Stimulated activated CD8-positive, alpha-beta memory T cell treated with anti-CD3 and anti-CD28 coated beads, Interleukin-12 subunit alpha, Interleukin-12 subunit beta, amount 100 ng/mL, for 24 hours (primary cell): ENCODE results near the gene PPIAL4G.
"Not testable (repeated sequence)": the region's sequence is repeated elsewhere in the genome, so short reads cannot be mapped to it uniquely, and the experiment has no call there.

Experiments
- DNase-seq: peaks from one replicate; pipeline ENCODE4 v3.0.0-alpha.2; 2020; ENCODE audit errors: extremely low read depth

The PPIAL4G gene

DNA sequence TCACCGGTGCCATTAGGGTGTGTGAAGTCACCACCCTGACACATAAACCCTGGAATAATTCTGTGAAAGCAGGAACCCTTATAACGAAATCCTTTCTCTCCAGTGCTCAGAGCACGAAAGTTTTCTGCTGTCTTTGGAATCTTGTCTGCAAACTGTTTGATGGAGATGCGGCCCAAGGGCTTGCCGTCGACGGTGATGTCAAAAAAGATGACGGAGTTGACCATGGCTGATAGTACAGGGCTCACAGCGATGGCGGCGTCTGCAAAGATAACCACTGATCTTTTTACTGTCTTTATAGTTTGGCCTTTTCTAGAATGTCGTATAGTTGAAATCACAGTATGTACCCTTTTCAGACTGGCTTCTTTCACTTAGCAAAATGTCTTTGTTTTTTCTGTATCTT, at the start of gene PPIAL4G:
PPIAL4G (minus strand) TSS at position 274 of the 400 bp plus-strand sequence; CDS start at position 224, 50 bp downstream.
- DNase-seq: not testable (repeated sequence)

DNA sequence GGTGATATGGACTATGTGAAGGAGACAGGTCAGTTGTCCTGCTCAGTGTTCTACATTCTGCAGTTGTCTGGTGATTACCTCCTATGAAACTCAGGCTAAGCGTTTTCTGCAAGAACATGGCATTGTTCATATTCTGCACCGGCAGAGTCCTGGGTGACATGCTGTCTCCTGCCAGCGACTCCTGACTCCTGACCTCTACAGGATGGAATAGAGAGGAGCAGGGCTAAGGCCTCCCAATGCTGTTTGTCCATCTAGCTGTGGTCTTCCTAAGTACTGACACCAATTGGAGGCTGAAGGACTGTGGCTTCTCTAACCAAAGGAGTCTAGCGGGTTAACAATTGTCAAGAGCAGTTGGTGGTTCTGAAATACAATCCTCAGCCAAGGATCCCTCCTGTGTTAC, 49.1 kb upstream of the PPIAL4G start:
- not testable (repeated sequence) for DNase-seq

DNA sequence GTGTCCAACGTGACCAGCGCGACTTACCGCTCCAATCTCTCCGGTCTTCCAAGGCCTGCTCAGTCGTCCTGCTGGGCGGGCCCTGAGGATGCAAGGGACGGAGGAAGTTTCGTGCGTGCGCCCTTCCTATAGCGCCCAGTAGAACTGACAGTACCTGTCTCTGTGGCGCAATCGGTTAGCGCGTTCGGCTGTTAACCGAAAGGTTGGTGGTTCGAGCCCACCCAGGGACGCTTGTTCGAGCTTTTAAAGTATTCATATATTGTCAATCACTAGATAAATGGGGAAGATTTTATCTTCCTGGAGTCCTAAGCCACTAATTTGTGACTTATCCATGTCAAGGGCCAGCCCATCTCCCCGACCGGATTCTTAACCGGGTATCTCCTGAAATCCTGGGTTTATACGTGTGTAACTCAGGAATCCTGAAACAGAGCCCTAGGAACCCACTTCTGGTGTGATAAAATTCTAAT, 46.0 kb upstream of the PPIAL4G start:
- peak; percentile 31 for DNase-seq

DNA sequence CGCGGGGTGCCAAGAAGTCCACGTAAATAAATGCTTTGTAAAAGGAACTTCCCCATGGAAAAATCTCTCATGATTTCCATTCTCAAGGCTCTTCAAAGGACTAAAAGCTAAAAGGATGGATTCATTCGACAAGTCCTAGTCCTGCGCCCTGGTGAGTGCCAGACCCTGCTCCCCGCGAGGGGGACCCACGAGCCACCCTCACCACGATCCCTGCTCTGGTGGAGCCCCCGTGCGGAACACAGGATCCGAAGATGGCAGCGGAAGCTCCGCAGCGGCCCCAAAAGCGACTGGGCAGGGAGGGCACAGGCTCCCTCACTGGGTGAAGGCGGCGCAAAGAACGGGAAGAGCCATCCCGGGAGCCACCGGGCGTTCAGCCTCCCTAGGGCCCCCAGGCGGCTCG, 45.5 kb upstream of the PPIAL4G start:
- DNase-seq: not testable (repeated sequence)

DNA sequence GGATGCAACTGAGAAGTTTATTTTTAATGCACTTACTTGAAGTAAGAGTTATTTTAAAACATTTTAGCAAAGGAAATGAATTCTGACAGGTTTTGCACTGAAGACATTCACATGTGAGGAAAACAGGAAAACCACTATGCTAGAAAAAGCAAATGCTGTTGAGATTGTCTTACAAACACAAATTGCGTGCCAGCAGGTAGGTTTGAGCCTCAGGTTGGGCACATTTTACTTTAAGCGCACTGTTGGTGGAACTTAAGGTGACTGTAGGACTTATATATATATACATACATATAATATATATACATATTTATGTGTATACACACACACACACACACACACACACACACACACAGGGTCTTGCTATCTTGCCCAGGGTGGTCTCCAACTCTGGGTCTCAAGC, 43.5 kb upstream of the PPIAL4G start:
- DNase-seq: not testable (repeated sequence)

DNA sequence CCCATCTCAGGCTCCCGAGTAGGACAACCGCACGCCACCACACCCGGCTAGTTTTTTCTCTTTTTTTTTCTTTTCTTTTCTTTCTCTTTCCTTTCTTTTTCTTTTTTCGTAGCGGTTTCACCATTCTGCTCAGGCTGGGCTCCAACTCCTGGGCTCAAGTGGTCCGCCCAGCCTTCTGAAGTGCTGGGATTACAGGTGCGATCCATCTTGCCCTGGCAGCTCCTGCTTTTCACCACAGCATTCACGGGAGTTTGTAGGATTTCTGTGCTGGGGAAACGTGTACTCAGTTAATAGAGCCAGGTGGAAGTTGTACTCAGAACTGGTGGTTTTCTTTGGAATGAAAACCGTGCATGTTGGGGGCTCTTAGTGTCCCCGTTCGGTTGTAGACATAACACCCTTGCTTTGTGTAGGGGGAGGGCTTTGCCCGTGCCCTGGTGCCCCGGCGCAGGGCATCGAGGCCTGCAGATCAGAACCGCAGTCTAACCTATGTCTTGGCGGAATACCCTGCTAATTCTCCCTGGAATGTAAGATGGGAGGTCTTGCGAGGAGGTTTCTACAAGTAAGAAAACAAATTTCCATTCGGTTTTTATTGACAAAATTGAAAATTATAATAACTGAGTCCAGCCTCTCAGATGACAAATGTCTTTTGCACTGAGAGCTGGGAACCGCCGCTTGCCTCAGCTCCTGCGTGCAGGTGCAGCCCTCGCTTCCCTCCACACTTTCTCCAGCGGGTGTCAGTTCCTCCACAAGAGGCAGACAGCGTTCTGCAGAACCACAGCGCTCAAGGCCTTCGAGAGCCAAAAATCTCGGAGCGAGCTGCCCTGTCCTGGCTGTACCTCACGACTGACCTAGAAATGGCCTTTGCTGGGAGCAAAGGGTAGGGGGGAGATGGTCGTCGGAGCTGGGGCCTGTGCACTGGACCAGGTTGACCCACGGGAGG, 40.4 kb upstream of the PPIAL4G start:
- not testable (repeated sequence) for DNase-seq

DNA sequence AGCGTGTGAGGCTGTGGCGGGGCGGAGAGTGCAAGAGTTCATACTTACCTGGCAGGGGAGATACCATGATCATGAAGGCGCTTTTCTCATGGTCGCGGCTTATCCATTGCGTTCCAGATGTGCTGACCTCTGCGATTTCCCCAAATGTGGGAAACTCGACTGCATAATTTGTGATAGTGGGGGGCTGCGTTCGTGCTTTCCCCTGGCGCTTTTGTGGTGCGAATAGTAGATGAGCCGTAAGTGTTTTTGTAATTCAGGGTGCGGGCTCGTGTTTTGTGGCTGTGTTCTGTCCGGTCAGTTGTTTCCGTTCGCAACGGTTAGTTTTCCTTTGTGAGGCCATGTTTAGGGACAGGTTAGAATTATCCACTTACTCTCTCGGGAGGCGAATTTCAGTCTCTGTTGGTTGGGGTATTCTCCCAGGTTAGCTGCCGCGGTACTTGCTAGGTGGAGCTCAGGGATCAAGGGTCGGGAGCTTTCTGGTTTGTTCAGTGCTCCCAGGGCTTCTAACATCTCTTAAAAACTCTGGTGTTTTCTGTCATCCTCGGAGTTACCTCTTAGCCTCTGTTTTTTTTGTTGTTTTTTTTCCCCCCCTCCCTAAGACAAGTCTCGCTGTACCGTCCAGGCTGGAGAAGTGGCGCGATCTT, 39.6 kb upstream of the PPIAL4G start:
- peak; percentile 78 for DNase-seq

DNA sequence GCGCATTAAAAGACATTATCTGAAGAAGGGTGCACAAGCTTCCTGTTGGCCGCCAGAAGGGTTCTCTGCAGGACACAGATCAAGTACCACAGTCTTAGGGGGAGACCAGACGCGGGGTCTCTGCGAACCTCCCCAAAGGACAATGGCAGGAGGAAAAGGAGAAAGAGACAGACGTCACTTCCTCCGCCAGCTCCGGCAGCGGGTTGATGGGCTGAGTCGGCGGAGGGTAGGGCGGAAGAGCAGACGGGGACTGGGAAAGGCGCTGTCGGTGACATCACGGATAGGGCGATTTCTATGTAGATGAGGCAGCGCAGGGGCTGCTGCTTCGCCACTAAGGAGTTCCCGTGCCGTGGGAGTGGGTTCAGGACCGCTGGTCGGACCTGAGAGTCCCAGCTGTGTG, 39.0 kb upstream of the PPIAL4G start:
- peak; percentile 64 for DNase-seq

DNA sequence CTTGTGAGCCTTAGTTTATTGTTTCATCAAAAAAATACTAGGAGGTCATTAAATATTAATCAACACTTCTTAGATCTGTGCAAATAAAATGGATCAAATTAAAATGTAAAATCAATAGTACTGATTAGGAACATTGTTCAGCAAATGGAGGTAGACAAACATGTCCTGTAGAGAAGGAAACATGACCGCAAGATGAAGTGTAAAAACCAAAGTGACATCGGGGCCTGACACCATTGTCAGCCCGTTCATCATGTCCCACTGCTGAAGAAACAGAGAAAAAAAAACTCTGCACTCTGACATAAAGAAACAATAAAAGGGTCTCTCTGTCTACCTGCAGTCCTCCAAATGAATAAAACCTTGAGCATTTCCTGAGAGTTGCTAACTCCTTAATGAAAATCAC, 31.2 kb upstream of the PPIAL4G start:
- DNase-seq: not testable (repeated sequence)

DNA sequence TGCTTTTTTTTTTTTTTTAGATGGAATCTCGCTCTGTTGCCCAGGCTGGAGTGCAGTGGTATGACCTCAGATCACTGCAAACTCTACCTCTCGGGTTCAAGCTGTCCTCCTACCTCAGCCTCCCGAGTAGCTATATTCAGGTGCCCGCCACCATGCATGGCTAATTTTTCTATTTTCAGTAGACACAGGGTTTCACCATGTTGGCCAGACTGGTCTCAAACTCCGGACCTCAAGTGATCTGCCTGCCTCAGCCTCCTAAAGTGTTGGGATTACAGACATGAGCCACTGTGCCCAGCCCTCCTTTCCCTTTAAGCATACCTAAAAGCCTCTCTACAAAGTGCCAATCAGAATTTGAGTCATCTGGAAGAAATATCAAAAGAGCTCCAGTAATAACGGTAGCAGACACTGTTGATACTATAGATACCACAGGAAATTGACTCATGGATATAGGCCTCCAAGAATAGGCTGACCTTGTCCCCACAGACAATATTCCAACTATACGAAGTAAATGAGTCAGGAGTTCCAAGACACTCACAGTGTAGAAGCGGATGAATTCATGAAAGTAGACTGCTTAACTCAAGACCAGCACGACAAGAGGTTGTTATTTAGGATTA, 29.6 kb upstream of the PPIAL4G start:
- DNase-seq: not testable (repeated sequence)

DNA sequence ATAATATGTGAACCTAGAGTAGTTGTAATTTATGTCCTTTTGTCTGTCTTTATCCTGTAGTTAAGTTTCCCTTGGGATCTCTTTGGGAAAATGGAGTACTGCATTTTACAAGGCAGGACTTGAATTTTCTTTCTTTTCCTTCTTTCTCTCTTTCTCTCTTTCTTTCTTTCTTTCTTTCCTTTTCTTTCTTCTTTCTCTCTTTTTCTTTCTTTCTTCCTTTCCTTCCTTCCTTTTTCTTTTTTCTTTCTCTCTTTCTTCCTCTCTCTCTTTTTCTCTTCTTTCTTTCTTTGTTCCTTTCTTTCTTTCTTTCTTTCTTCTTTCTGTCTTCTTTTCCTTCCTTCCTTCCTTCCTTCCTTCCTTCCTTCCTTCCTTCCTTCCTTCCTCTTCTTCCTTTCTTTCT, 10.8 kb upstream of the PPIAL4G start:
- DNase-seq: not testable (repeated sequence)

DNA sequence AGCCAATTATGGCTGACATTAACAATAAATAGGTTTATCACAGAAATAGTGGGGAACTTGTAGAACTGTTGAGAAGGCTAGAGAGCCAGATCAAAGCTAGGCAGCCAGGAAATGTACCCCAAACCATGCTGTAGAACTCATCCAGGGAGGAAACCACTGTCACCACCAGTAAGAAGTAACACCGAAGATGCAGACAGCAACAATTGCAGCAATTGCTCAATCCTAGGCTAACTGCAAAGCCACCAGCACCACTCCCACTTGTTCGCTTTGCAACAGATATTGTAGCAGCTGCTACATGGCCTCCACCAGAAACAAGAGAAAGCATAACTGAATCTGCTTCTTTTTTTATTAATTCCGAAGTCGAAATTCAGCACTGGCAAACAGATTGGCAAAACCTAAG, 2.0 kb downstream of the PPIAL4G start:
- DNase-seq: not testable (repeated sequence)

DNA sequence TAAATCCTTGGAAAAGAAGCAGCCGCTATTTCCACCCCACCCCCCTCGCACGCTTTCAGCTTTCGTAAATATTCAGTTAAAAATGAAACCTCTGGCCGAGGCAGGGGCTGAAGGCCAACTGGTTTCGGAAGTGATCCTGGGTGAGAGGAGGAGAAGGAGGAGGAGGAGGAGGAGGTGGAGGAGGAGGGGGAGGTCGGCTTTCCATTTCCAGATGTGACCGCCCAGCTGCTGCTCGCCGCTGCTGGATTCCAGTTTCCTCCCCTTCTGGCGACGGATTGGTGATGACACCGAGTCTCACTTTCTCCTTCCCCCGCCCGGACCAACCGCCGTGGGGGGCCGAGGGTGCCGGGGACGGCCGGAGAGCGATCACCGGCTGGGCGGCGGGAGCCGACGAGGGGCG, 23.4 kb downstream of the PPIAL4G start:
- not testable (repeated sequence) for DNase-seq

DNA sequence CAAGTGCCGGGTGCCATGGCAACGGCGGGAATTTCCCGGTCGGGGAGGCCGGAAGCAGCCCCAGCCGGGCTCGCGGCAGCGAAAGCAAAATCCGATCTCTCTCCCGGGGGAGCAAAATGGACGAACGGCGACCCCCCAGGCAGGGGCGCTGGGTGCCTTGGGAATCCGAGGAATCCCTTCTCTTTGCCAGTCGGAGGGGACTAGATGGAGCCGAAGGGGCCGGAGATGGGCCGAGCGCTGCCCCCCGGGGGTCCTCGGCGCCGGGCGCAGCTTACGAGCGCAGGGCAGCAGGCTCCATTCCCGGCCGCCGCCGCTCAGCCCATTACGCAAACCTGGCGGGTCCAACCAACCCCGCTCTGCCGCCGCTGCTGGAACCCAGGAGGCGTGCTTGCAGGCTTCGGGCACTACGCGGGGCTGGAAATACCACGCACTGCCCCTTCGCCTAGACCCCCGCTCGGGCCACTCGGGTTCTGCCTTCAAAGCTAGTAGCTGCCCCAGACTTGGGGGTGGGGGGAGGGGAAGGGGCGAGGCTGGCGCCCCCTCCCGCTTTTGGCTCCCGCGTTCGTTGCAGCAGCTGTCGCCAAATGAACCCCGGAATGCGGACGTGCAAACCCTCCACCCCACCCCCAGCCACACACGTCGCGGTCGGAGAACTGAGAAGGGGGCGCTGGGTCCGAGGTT, 24.1 kb downstream of the PPIAL4G start:
- not testable (repeated sequence) for DNase-seq

DNA sequence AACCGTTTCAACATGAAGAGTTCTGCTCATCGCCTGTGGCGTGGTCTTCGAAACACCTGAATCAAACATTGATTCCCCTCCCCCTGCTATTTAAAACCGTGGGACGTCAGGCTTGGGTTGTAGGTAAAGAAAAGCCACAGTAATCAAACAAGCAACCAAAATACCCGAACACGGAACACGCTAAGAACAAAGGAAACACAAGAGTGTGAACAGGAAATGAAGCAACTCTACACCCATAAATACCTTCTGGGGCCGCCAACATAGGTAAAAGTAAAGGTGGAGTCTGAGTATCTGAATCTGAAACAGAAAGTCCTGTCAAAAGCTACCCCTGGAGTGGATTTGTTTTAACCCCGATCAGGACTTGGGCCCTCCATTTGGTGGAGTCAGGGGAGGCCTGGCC, 24.7 kb downstream of the PPIAL4G start:
- not testable (repeated sequence) for DNase-seq

DNA sequence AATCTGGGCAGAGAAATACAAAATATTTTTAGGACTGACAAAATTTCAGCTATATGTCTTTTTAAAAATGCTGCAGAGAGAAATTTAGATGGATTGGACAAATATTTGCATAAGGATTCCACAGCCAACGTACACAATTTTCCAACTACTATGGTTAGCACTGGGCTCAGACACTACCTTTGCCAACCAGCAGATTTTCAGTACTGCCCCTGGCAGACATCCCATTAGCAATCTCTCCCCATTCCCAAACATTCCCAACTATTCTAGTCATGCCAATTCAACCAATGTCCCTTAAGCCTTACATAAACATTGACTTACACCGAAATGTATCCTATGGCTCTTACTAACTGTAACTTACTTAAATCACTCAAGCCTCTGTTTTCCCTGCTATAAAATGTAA, 30.3 kb downstream of the PPIAL4G start:
- not testable (repeated sequence) for DNase-seq

DNA sequence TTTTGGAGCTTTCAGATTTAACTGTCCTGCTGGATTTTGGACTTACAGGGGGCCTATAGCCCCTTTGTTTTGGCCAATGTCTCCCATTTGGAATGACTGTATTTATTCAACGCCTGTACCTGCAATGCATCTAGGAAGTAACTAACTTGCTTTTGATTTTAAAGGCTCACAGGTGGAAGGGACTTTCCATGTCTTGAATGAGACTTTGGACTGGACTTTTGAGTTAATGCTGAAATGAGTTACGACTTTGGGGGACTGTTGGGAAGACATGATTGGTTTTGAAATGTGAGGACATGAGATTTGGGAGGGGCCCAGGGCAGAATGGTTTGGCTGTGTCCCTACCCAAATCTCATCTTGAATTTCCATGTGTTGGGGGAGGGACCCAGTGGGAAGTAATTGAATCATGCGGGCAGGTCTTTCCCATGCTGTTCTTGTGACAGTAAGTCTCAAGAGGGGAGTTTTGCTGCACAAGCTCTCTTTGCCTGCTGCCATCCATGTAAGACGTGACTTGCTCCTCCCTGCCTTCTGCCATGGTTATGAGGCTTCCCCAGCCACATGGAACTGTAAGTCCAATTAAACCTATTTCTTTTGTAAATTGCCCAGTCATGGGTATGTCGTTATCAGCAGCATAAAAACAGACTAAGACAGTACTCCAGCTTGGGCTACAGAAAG, 43.3 kb downstream of the PPIAL4G start:
- not testable (repeated sequence) for DNase-seq

DNA sequence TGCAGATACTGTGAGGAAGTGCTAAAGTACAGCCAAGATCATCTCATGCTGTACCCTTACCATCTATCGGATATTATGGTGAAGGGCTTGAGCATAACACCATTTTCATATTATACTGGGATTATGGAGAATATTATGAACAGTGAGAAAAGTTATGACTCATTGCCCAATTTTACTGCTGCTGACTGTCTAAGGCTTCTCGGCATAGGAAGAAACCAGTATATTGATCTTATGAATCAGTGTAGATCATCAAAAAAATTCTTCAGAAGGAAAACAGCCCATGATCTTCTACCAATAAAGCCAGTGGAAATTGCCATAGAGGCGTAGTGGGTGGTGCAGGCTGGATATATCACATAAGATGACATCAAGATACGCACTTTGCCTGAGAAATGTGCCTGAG, 47.7 kb downstream of the PPIAL4G start:
- DNase-seq: no peak

DNA sequence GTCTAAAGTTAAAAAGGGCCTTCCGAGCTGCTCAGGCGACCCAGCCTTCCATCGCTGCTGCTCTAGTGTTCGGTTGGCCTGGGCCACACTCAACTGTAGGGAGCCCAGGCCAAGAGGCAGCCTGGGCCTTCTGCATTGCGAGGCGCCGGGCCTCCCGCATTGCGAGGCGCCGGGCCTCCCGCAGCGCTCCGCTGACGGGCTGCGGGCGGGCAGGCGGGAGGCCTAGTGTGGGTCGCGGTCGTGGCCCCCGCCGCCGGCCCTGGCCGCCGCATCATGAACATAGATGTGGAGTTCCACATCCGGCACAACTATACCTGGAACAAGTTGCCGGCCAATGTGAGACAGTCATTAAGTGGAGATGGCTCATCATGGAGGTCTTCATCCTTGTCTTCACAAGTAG, 48.3 kb downstream of the PPIAL4G start:
- no peak for DNase-seq

DNA sequence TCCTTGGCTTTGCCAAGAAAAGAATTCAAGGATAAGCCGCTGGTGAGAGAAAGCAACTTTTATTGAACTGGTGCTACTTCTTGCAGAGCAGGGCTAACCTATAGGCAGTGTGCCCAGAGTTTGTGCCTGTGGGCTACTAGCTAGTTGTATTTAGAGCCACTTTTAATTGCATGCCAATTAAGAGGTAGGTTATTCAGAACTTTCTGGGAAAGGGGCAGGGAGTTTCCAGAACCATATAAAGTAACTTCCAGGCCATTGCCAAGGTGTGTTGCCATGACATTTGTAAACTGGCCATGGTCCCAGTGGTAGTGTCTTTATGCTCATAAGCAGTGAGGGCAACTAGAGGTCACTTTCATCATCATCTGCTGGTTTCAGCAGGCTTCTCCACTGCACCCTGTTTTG, 50.2 kb downstream of the PPIAL4G start:
- DNase-seq: not testable (repeated sequence)
